ENCODE measurements around the gene NEUROD2. TPM values are rescaled to one million over a fixed set of nuclear protein-coding genes. Genes with fewer than 3 reads are reported as not detected.

NEUROD2 gene
- total RNA-seq, 1 donor from 2014 or later: not detected

GRCh38 chr17:39618956-39619785, 11.5 kb upstream of the NEUROD2 start:
- no peak for DNase-seq (ENCODE audit: low read depth, low spot score)

- no peak for DNase-seq (ENCODE audit: low read depth, low spot score)
Observed at GRCh38 chr17:39618246-39618913, 10.7 kb upstream of the NEUROD2 start.

GRCh38 chr17:39617446-39618245, 9.9 kb upstream of the NEUROD2 start:
- DNase-seq (ENCODE audit: low read depth, low spot score): peak; percentile 15

- no peak for DNase-seq (ENCODE audit: low read depth, low spot score)
Observed at GRCh38 chr17:39617100-39617445, 9.4 kb upstream of the NEUROD2 start.

- DNase-seq (ENCODE audit: low read depth, low spot score): no peak
Observed at GRCh38 chr17:39615434-39615833, 7.7 kb upstream of the NEUROD2 start.

- no peak for DNase-seq (ENCODE audit: low read depth, low spot score)
Observed at GRCh38 chr17:39614545-39615157, 6.9 kb upstream of the NEUROD2 start.

GRCh38 chr17:39612935-39613464, 5.3 kb upstream of the NEUROD2 start:
- no peak for DNase-seq (ENCODE audit: low read depth, low spot score)

- DNase-seq (ENCODE audit: low read depth, low spot score): no peak
Observed at GRCh38 chr17:39612291-39612894, 4.7 kb upstream of the NEUROD2 start.

- DNase-seq (ENCODE audit: low read depth, low spot score): no peak
Observed at GRCh38 chr17:39611401-39612112, 3.8 kb upstream of the NEUROD2 start.

- DNase-seq (ENCODE audit: low read depth, low spot score): no peak
Observed at GRCh38 chr17:39609416-39610025, 1.8 kb upstream of the NEUROD2 start.

- DNase-seq (ENCODE audit: low read depth, low spot score): no peak
Observed at GRCh38 chr17:39608142-39608981, 642 bp upstream of the NEUROD2 start.

- DNase-seq (ENCODE audit: low read depth, low spot score): no peak
Observed at GRCh38 chr17:39607057-39607850, 466 bp downstream of the NEUROD2 start.

GRCh38 chr17:39606434-39607056, 1.2 kb downstream of the NEUROD2 start:
- no peak for DNase-seq (ENCODE audit: low read depth, low spot score)

- no peak for DNase-seq (ENCODE audit: low read depth, low spot score)
Observed at GRCh38 chr17:39605492-39606433, 2.0 kb downstream of the NEUROD2 start.

GRCh38 chr17:39604911-39605491, 2.7 kb downstream of the NEUROD2 start:
- DNase-seq (ENCODE audit: low read depth, low spot score): no peak

All from pulmonary artery endothelial cell (primary cell).